ENCODE measurements around the gene ZNF862. TPM values are rescaled to one million over a fixed set of nuclear protein-coding genes. Genes with fewer than 3 reads are reported as not detected.

Gene ZNF862
- total RNA-seq, 1 donor from 2014 or later, result 10.5 TPM

GRCh38 chr7:149839933-149840332, 1.8 kb downstream of the ZNF862 start:
- DNase-seq (ENCODE audit: low spot score), result no peak

GRCh38 chr7:149843566-149843965, 5.4 kb downstream of the ZNF862 start:
- ATAC-seq (no peak), DNase-seq (ENCODE audit: low spot score) (no peak)

More at GRCh38 chr7:149839933-149840332, 1.8 kb downstream of the ZNF862 start:
- ATAC-seq, result no peak

- ATAC-seq (no peak), DNase-seq (ENCODE audit: low spot score) (no peak)
Observed at GRCh38 chr7:149844445-149844844, 6.3 kb downstream of the ZNF862 start.

- DNase-seq (ENCODE audit: low spot score) (no peak), ATAC-seq (no peak)
Observed at GRCh38 chr7:149845257-149845980, 7.2 kb downstream of the ZNF862 start.

GRCh38 chr7:149846021-149846420, 7.8 kb downstream of the ZNF862 start:
- ATAC-seq (no peak), DNase-seq (ENCODE audit: low spot score) (no peak)

GRCh38 chr7:149846436-149847046, 8.4 kb downstream of the ZNF862 start:
- no peak for ATAC-seq
- no peak for DNase-seq (ENCODE audit: low spot score)

GRCh38 chr7:149849174-149849573, 11.0 kb downstream of the ZNF862 start:
- no peak for ATAC-seq
- no peak for DNase-seq (ENCODE audit: low spot score)

GRCh38 chr7:149850007-149850594, 11.9 kb downstream of the ZNF862 start:
- ATAC-seq (no peak), DNase-seq (ENCODE audit: low spot score) (no peak)

- no peak for DNase-seq (ENCODE audit: low spot score)
Observed at GRCh38 chr7:149850716-149851115, 12.5 kb downstream of the ZNF862 start.

GRCh38 chr7:149851449-149851848, 13.3 kb downstream of the ZNF862 start:
- DNase-seq (ENCODE audit: low spot score) (no peak), ATAC-seq (no peak)

More at GRCh38 chr7:149850716-149851115, 12.5 kb downstream of the ZNF862 start:
- no peak for ATAC-seq

- ATAC-seq (no peak), DNase-seq (ENCODE audit: low spot score) (no peak)
Observed at GRCh38 chr7:149853157-149853556, 15.0 kb downstream of the ZNF862 start.

- DNase-seq (ENCODE audit: low spot score), result peak; percentile 90
- peak; percentile 95 for ATAC-seq
Observed at GRCh38 chr7:149854611-149855360, 16.6 kb downstream of the ZNF862 start.

- ATAC-seq (no peak), DNase-seq (ENCODE audit: low spot score) (no peak)
Observed at GRCh38 chr7:149855361-149856305, 17.5 kb downstream of the ZNF862 start.

- ATAC-seq, result no peak
- no peak for DNase-seq (ENCODE audit: low spot score)
Observed at GRCh38 chr7:149856583-149856982, 18.4 kb downstream of the ZNF862 start.

GRCh38 chr7:149859369-149859768, 21.2 kb downstream of the ZNF862 start:
- DNase-seq (ENCODE audit: low spot score) (no peak), ATAC-seq (no peak)

- ATAC-seq (no peak), DNase-seq (ENCODE audit: low spot score) (no peak)
Observed at GRCh38 chr7:149859876-149860275, 21.7 kb downstream of the ZNF862 start.

- DNase-seq (ENCODE audit: low spot score), result no peak
- no peak for ATAC-seq
Observed at GRCh38 chr7:149860821-149861727, 22.9 kb downstream of the ZNF862 start.

GRCh38 chr7:149861728-149862045, 23.5 kb downstream of the ZNF862 start:
- no peak for ATAC-seq
- DNase-seq (ENCODE audit: low spot score), result no peak

GRCh38 chr7:149862156-149862555, 24.0 kb downstream of the ZNF862 start:
- ATAC-seq, result no peak
- no peak for DNase-seq (ENCODE audit: low spot score)
